IMR-90 (cell line): Measurements from ENCODE around the gene ATF6B. TPM values are rescaled to one million over a fixed set of nuclear protein-coding genes. Genes with fewer than 3 reads are reported as not detected.

Source experiments
- ATAC-seq: fragments of 200-7000 bp; cut with Tn5 transposase; 2 replicates; pipeline ENCODE4 v1.9.1; 2020; ENCODE audit warnings: low read depth, mild to moderate bottlenecking, moderate library complexity
- BruUV-seq: library from RNA; stranded (reverse); fragments of 400-500 nt; replicated peaks from 2 replicates; lab custom pipeline; 2021; lab: Mats Ljungman, UMichigan
- CTCF ChIA-PET: fragments of 300-600 bp; formaldehyde crosslinking; extraction: SDS; loops from one replicate; lab custom pipeline; 2021; ENCODE audit warnings: antibody characterized with exemption; lab: Yijun Ruan, JAX
- POLR2A ChIA-PET: fragments of 300-600 bp; sonication (Branson Sonifier 250); formaldehyde crosslinking; loops from one replicate; lab custom pipeline; 2022; ENCODE audit warnings: antibody characterized with exemption; ENCODE audit not compliant: unreplicated experiment; lab: Charles Lee
- DNase-seq: peaks from one replicate; pipeline ENCODE4 v3.0.0; 2013
- H2AFZ ChIP-seq: replicated peaks from 2 replicates; pipeline ENCODE3; 2013; ENCODE audit warnings: low read length, mild to moderate bottlenecking; ENCODE audit not compliant: poor library complexity
- H2AK5ac ChIP-seq: 2 replicates; pipeline ENCODE4 v1.6.1; 2013; ENCODE audit warnings: low read depth, low read length, inconsistent platforms
- H2AK9ac ChIP-seq: replicated peaks from 2 replicates; pipeline ENCODE3; 2013; ENCODE audit warnings: mild to moderate bottlenecking, low read depth, low read length, moderate library complexity; ENCODE audit not compliant: poor library complexity
- H2BK120ac ChIP-seq: 2 replicates; pipeline ENCODE4 v1.6.1; 2013; ENCODE audit warnings: low read depth, low read length, inconsistent platforms
- H2BK15ac ChIP-seq: 3 replicates; pipeline ENCODE4 v1.6.1; 2013; ENCODE audit warnings: low read depth, low read length, inconsistent platforms
- H2BK20ac ChIP-seq: 2 replicates; pipeline ENCODE4 v1.6.1; 2013; ENCODE audit warnings: low read depth, mild to moderate bottlenecking, inconsistent platforms, low read length, moderate library complexity
- H2BK5ac ChIP-seq: 2 replicates; pipeline ENCODE4 v1.6.1; 2013; ENCODE audit warnings: mild to moderate bottlenecking, low read depth, low read length, inconsistent platforms; ENCODE audit not compliant: poor library complexity, severe bottlenecking
- H3K14ac ChIP-seq: replicated peaks from 2 replicates; pipeline ENCODE4 v1.6.1; 2013; ENCODE audit warnings: low read depth, low read length, inconsistent platforms
- H3K18ac ChIP-seq: 2 replicates; pipeline ENCODE4 v1.6.1; 2013; ENCODE audit warnings: low read depth, low read length, control low read depth
- H3K23ac ChIP-seq: 2 replicates; pipeline ENCODE4 v1.6.1; 2013; ENCODE audit warnings: low read depth, low read length, inconsistent platforms
- H3K27ac ChIP-seq: 2 replicates; pipeline ENCODE4 v1.5.1; 2013; ENCODE audit warnings: mild to moderate bottlenecking, control low read depth, low read length; ENCODE audit not compliant: insufficient read depth
- H3K27me3 ChIP-seq: 2 replicates; pipeline ENCODE4 v1.6.1; 2013; ENCODE audit warnings: low read length; ENCODE audit not compliant: control insufficient read depth, insufficient read depth
- H3K36me3 ChIP-seq: 2 replicates; pipeline ENCODE4 v1.6.1; 2013; ENCODE audit warnings: low read length, mixed read lengths; ENCODE audit not compliant: control insufficient read depth, insufficient read depth
- H3K4ac ChIP-seq: 2 replicates; pipeline ENCODE4 v1.6.1; 2013; ENCODE audit warnings: low read depth, low read length, inconsistent platforms
- H3K4me1 ChIP-seq: 2 replicates; pipeline ENCODE4 v1.6.1; 2013; ENCODE audit warnings: low read length, mixed read lengths; ENCODE audit not compliant: control insufficient read depth, insufficient read depth
- H3K4me2 ChIP-seq: 2 replicates; pipeline ENCODE4 v1.6.1; 2013; ENCODE audit warnings: low read depth, mild to moderate bottlenecking, control low read depth, low read length, moderate library complexity
- H3K4me3 ChIP-seq: 2 replicates; pipeline ENCODE4 v1.5.1; 2013; ENCODE audit warnings: low read depth, mild to moderate bottlenecking, control low read depth, low read length, moderate library complexity; ENCODE audit not compliant: insufficient read depth
- H3K56ac ChIP-seq: 2 replicates; pipeline ENCODE4 v1.6.1; 2013; ENCODE audit warnings: low read length, inconsistent platforms; ENCODE audit not compliant: insufficient read depth; ENCODE audit errors: extremely low read depth
- H3K79me1 ChIP-seq, 2 experiments: 2 replicates each; pipeline ENCODE4 v1.6.1; 2013; ENCODE audit warnings: low read length in 2 of 2, inconsistent platforms in 1 of 2, low read depth in 1 of 2
- H3K9ac ChIP-seq: 2 replicates; pipeline ENCODE4 v1.6.1; 2013; ENCODE audit warnings: low read depth, low read length, control low read depth
- H3K9me1 ChIP-seq: 2 replicates; pipeline ENCODE4 v1.6.1; 2013; ENCODE audit warnings: low read length, inconsistent platforms; ENCODE audit not compliant: insufficient read depth
- H3K9me3 ChIP-seq: 2 replicates; pipeline ENCODE4 v1.6.1; 2013; ENCODE audit warnings: low read length; ENCODE audit not compliant: control insufficient read depth, insufficient read depth
- H4K20me1 ChIP-seq: 2 replicates; pipeline ENCODE4 v1.6.1; 2013; ENCODE audit warnings: low read length, inconsistent platforms; ENCODE audit not compliant: insufficient read depth
- H4K5ac ChIP-seq: 2 replicates; pipeline ENCODE4 v1.6.1; 2013; ENCODE audit warnings: mild to moderate bottlenecking, low read depth, low read length, control low read depth
- H4K8ac ChIP-seq, 2 experiments: 2 replicates each; pipeline ENCODE4 v1.6.1; 2013; ENCODE audit warnings: low read depth in 2 of 2, low read length in 2 of 2, control low read depth in 1 of 2, inconsistent platforms in 1 of 2
- H4K91ac ChIP-seq: 2 replicates; pipeline ENCODE4 v1.6.1; 2013; ENCODE audit warnings: low read depth, low read length, inconsistent platforms; ENCODE audit not compliant: insufficient read depth
- BHLHE40 ChIP-seq: fragments of 150-350 bp; IDR thresholded peaks from 2 replicates; pipeline ENCODE4 v1.6.1; 2016; ENCODE audit warnings: mild to moderate bottlenecking, low read depth, low read length
- CEBPB ChIP-seq: IDR thresholded peaks from 2 replicates; pipeline ENCODE4 v1.6.1; 2012; ENCODE audit warnings: low read depth, low read length, improper control_type of control experiment
- CHD1 ChIP-seq: IDR thresholded peaks from 2 replicates; pipeline ENCODE4 v1.6.1; 2012; ENCODE audit warnings: low read depth, low read length, improper control_type of control experiment
- FOS ChIP-seq: fragments of 150-350 bp; IDR thresholded peaks from 2 replicates; pipeline ENCODE4 v1.6.1; 2016; ENCODE audit warnings: low read depth, low read length
- MAZ ChIP-seq: IDR thresholded peaks from 2 replicates; pipeline ENCODE4 v1.6.1; 2012; ENCODE audit warnings: low read depth, mild to moderate bottlenecking, low read length, improper control_type of control experiment, moderate library complexity, borderline replicate concordance
- POLR2A ChIP-seq: IDR thresholded peaks from 2 replicates; pipeline ENCODE4 v1.6.1; 2012; ENCODE audit warnings: mild to moderate bottlenecking, low read depth, low read length
- RAD21 ChIP-seq: IDR thresholded peaks from 2 replicates; pipeline ENCODE4 v1.6.1; 2012; ENCODE audit warnings: low read length, improper control_type of control experiment
- WGBS, 2 experiments: methylation state at CpG; one replicate each; pipeline versions ENCODE4 v1.1.5 to v1.1.7; 2013; ENCODE audit warnings: missing lambda C conversion rate in 2 of 2; ENCODE audit not compliant: insufficient read length in 1 of 2; ENCODE audit errors: extremely low coverage in 2 of 2; 5-methylcytosine and 5-hydroxymethylcytosine counted together
- dilution Hi-C: fragments of 300-500 bp; cut with HindIII; formaldehyde crosslinking; loops from one replicate; pipeline ENCODE4 v1.14.3; 2018; ENCODE audit warnings: low sequenced_read_pairs; ENCODE audit not compliant: unreplicated experiment
- in situ Hi-C: fragments of 300-500 bp; cut with MboI; formaldehyde crosslinking; loops from 3 replicates; pipeline ENCODE4 v1.14.3; 2019; ENCODE audit warnings: low sequenced_read_pairs, inconsistent platforms, mixed read lengths
- intact Hi-C: fragments of 100-400 bp; cut with micrococcal nuclease; formaldehyde crosslinking; loops from 2 replicates; pipeline ENCODE4 v1.10.0; 2022
- polyA plus RNA-seq, 3 experiments: library from polyadenylated mRNA; depleted of rRNA; stranded (reverse); fragments of >200 nt; gene quantifications; 2 replicates each; pipeline ENCODE4 v1.2.3, GENCODE V29; 2012; ENCODE audit warnings: low replicate concordance in 1 of 3
- total RNA-seq: library from RNA; depleted of rRNA; stranded (reverse); fragments of >200 nt; gene quantifications from 2 replicates; pipeline ENCODE4 v1.2.3, GENCODE V29; 2012
- TF ChIP-seq, protein P1 (sequence below): conservative IDR thresholded peaks from 2 replicates; pipeline ENCODE4 v1.5.1; 2012; ENCODE audit warnings: mild to moderate bottlenecking, low read depth, low read length, improper control_type of control experiment
- TF ChIP-seq, protein P2 (sequence below): fragments of 150-350 bp; IDR thresholded peaks from 2 replicates; pipeline ENCODE4 v1.6.1; 2016; ENCODE audit warnings: low read depth, mild to moderate bottlenecking, low read length, moderate library complexity, borderline replicate concordance

ATF6B gene
- total and polyA plus RNA-seq, 2 of the 4 experiments (the other 2 are of a cell fraction): 7.9 to 69.6 TPM

DNA sequence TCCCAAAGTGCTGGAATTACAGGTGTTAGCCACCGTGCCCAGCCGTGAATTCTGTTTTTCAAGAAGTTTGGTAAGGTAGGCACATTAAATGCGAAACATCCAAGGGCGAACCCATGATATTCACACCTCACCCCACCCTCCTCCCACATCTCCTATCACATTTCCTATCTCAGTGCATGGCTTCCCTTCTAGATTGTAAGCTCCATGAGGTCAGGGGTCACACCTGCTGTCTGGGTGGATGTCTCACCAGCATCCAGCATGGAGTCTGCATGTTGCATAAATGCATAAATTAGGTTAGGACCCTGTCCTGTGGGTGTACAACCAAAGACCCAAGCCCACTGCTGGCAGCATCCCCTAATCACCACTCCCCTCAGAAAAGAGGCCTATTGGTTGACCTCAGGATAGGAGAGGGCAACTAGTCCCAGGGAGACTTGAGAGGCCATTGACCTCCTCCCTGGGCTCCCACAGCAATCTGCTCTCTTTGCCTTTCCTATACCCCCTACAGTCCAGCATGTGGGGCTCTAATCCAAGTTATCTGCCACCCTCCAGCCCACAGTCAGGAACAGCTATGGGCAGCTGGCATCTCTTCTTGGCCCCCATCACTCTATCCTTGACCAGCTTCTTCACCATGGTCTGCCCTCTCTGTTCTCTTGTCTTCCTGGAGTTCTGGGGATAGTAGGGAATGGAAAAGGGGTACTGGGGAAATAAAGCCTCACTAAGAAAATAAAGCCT is 19.5 kb upstream of the ATF6B start:
- WGBS, 2 experiments: no CpG with 5 or more reads among the region's 4 CpGs
- no peak overlapping the region for H3K27ac ChIP-seq
- BruUV-seq: no TSS peak

More for the DNA sequence above, 19.5 kb upstream of the ATF6B start:
- DNase-seq (no peak), ATAC-seq (no peak)
- Histone ChIP-seq H2BK120ac (no peak overlapping the region), H2AK9ac (no peak overlapping the region), H3K79me1 (peaks cover 0 to 3% of the 10 kb centered on the region in 2 experiments; a peak in 1 of 4 replicates), H3K9me1 (0 out of 2 replicates have a peak, but pooled peaks cover 4% of the 10 kb centered on the region), H3K4ac (no peak overlapping the region), H3K14ac (no peak overlapping the region), H3K4me2 (no peak overlapping the region), H3K9me3 (peaks cover 2% of the 10 kb centered on the region; the same call in 1 of the 2 replicates), H3K9ac (no peak overlapping the region), H4K20me1 (no peaks in the 10 kb centered on the region), H3K4me1 (peaks cover 11% of the 10 kb centered on the region), H3K23ac (no peak overlapping the region), H4K91ac (no peak overlapping the region), H2AFZ (no peak overlapping the region), H2AK5ac (no peak overlapping the region), H4K8ac (no peak overlapping the region), H3K4me3 (no peak overlapping the region), H3K36me3 (peaks cover 2% of the 10 kb centered on the region; the same call in 1 of the 2 replicates), H2BK15ac (no peak overlapping the region), H4K5ac (no peak overlapping the region), H3K18ac (no peak overlapping the region), H2BK20ac (no peak overlapping the region), H3K56ac (no peak overlapping the region), H2BK5ac (no peak overlapping the region), H3K27me3 (peaks cover 27% of the 10 kb centered on the region)
- dilution Hi-C loops (no loop called here), intact Hi-C loops (no loop called here), in situ Hi-C loops (no loop called here)
- TF ChIP-seq POLR2A: no peak
- no peak for TF ChIP-seq CHD1
- no peak for TF ChIP-seq CEBPB
- TF ChIP-seq RAD21: no peak
- TF ChIP-seq, protein P1, sequence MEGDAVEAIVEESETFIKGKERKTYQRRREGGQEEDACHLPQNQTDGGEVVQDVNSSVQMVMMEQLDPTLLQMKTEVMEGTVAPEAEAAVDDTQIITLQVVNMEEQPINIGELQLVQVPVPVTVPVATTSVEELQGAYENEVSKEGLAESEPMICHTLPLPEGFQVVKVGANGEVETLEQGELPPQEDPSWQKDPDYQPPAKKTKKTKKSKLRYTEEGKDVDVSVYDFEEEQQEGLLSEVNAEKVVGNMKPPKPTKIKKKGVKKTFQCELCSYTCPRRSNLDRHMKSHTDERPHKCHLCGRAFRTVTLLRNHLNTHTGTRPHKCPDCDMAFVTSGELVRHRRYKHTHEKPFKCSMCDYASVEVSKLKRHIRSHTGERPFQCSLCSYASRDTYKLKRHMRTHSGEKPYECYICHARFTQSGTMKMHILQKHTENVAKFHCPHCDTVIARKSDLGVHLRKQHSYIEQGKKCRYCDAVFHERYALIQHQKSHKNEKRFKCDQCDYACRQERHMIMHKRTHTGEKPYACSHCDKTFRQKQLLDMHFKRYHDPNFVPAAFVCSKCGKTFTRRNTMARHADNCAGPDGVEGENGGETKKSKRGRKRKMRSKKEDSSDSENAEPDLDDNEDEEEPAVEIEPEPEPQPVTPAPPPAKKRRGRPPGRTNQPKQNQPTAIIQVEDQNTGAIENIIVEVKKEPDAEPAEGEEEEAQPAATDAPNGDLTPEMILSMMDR: no peak
- no peak for TF ChIP-seq FOS
- TF ChIP-seq BHLHE40: no peak
- no peak for TF ChIP-seq MAZ
- TF ChIP-seq, protein P2, sequence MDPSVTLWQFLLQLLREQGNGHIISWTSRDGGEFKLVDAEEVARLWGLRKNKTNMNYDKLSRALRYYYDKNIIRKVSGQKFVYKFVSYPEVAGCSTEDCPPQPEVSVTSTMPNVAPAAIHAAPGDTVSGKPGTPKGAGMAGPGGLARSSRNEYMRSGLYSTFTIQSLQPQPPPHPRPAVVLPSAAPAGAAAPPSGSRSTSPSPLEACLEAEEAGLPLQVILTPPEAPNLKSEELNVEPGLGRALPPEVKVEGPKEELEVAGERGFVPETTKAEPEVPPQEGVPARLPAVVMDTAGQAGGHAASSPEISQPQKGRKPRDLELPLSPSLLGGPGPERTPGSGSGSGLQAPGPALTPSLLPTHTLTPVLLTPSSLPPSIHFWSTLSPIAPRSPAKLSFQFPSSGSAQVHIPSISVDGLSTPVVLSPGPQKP: no peak
- POLR2A ChIA-PET: interaction anchor here (0.6 kb wide), 1 partner anchor 19 kb away, joined by 8 read pairs; the partner anchor contains the start of gene ATF6B
- CTCF ChIA-PET: interaction anchor here (0.9 to 1.3 kb wide), 2 partner anchors 11 to 12 kb away, joined by 4 to 5 read pairs; no protein-coding TSS in a partner anchor
